Kidney (tissue), 14 donors: Measurements from ENCODE around the gene ATXN10. TPM values are rescaled to one million over a fixed set of nuclear protein-coding genes. Genes with fewer than 3 reads are reported as not detected.

Experiments used
- DNase-seq, 5 donors: peaks; one replicate each; pipeline ENCODE4 v3.0.0-alpha.2; 2013 to 2020
- FAIRE-seq: peaks from 2 replicates; lab custom pipeline; 2012; peaks lifted over from hg19 to GRCh38; lab: Jason Lieb, UNC
- H3K27ac ChIP-seq, 2 donors: one replicate each; pipeline ENCODE4 v1.7.0; 2013; ENCODE audit warnings: low read depth in 2 of 2, low read length in 2 of 2, inconsistent platforms in 1 of 2
- H3K27me3 ChIP-seq: one replicate; pipeline ENCODE4 v1.7.1; 2013; ENCODE audit warnings: low read length, inconsistent platforms; ENCODE audit not compliant: control insufficient read depth, insufficient read depth
- H3K36me3 ChIP-seq, 3 donors: one replicate each; pipeline versions ENCODE4 v1.7.0 to v1.7.1; 2013; ENCODE audit warnings: low read length in 3 of 3, control low read depth in 1 of 3, inconsistent platforms in 1 of 3; ENCODE audit not compliant: insufficient read depth in 3 of 3, control insufficient read depth in 2 of 3
- H3K4me1 ChIP-seq, 3 donors: one replicate each; pipeline versions ENCODE4 v1.7.0 to v1.7.1; 2013; ENCODE audit warnings: low read length in 3 of 3, inconsistent platforms in 1 of 3, low read depth in 1 of 3; ENCODE audit not compliant: control insufficient read depth in 2 of 3, insufficient read depth in 2 of 3
- H3K4me3 ChIP-seq, 3 donors: one replicate each; pipeline versions ENCODE4 v1.7.0 to v1.8.1; 2013; ENCODE audit warnings: low read length in 3 of 3, control low read depth in 1 of 3, inconsistent platforms in 1 of 3
- H3K9ac ChIP-seq, 3 donors: one replicate each; pipeline versions ENCODE4 v1.7.0 to v1.7.1; 2013; ENCODE audit warnings: low read length in 3 of 3, control low read depth in 1 of 3, inconsistent platforms in 1 of 3
- H3K9me3 ChIP-seq, 3 donors: one replicate each; pipeline versions ENCODE4 v1.7.0 to v1.7.1; 2013; ENCODE audit warnings: low read length in 3 of 3, control low read depth in 1 of 3, inconsistent platforms in 1 of 3; ENCODE audit not compliant: control insufficient read depth in 2 of 3, insufficient read depth in 1 of 3
- CTCF ChIP-seq: IDR thresholded peaks from 3 replicates; pipeline ENCODE4 v1.5.1; 2012; ENCODE audit warnings: mild to moderate bottlenecking, moderate library complexity, borderline replicate concordance; ENCODE audit not compliant: insufficient read depth; ENCODE audit errors: extremely low read depth
- intact Hi-C: fragments of 100-400 bp; cut with DNase I; formaldehyde crosslinking; loops from one replicate; pipeline ENCODE4 v1.11.1; 2022
- polyA plus RNA-seq: library from polyadenylated mRNA; stranded (reverse); fragments of 350-450 nt; fragmentation: Illumina TruSeq; extraction: RNeasy Lipid Tissue Mini Kit (QIAGEN cat#74804); gene quantifications from one replicate; pipeline ENCODE4 v1.2.3, GENCODE V29; 2014; ENCODE audit warnings: low read depth, low replicate concordance; ENCODE audit not compliant: insufficient read depth
- total RNA-seq: library from RNA; stranded (reverse); fragmentation: NEBNext Ultra II Directional; extraction: Animal tissue kit (Norgen Biotek cat#: 25700); gene quantifications from one replicate; pipeline ENCODE4 v1.2.1, GENCODE V29; 2021
- donor health status: control.
- donor health status: control.
- donor health status: control.
- donor health status: control.
- donor health status: control.
- donor health status: DM: yes; HTN: yes; CAD: no.
- donor health status: Normal renal cell carcinoma (clear cell type).

Gene ATXN10
- total and polyA plus RNA-seq, 2 donors from 2014 or later = 121 to 142 TPM

- Histone ChIP-seq H3K4me3 (no peak overlapping the region), H3K27me3 (no peaks in the 10 kb centered on the region), H3K36me3 (no peaks in the 10 kb centered on the region), H3K9ac (no peak overlapping the region), H3K27ac (no peak overlapping the region), H3K4me1 (no peaks in the 10 kb centered on the region), H3K9me3 (no peaks in the 10 kb centered on the region)
- no peak for TF ChIP-seq CTCF
- DNase-seq = no peak
- intact Hi-C loops = no loop called here
- FAIRE-seq = no peak
These were observed 20.9 kb upstream of the ATXN10 start for GRCh38 chr22:45650721-45651120.

- H3K27ac ChIP-seq = no peak overlapping the region
- H3K4me3 ChIP-seq = no peak overlapping the region
- H3K9me3 ChIP-seq = no peaks in the 10 kb centered on the region
- no peak overlapping the region for H3K9ac ChIP-seq
- DNase-seq (no peak), FAIRE-seq (no peak)
- H3K4me1 ChIP-seq = no peaks in the 10 kb centered on the region
- no peak for TF ChIP-seq CTCF
- no peaks in the 10 kb centered on the region for H3K27me3 ChIP-seq
- H3K36me3 ChIP-seq = no peaks in the 10 kb centered on the region
- intact Hi-C loops = no loop called here
These were observed 19.6 kb upstream of the ATXN10 start for GRCh38 chr22:45651931-45652528.

GRCh38 chr22:45656577-45656976 lies 15.1 kb upstream of the ATXN10 start:
- Histone ChIP-seq H3K36me3 (no peaks in the 10 kb centered on the region), H3K9me3 (no peaks in the 10 kb centered on the region), H3K27ac (no peak overlapping the region), H3K27me3 (no peaks in the 10 kb centered on the region), H3K4me3 (no peak overlapping the region), H3K4me1 (no peaks in the 10 kb centered on the region), H3K9ac (no peak overlapping the region)
- TF ChIP-seq CTCF = no peak
- FAIRE-seq = no peak
- no peak for DNase-seq
- intact Hi-C loops = no loop called here

GRCh38 chr22:45657701-45658100 lies 13.9 kb upstream of the ATXN10 start:
- no peak for FAIRE-seq
- intact Hi-C loops = no loop called here
- TF ChIP-seq CTCF = no peak

More at GRCh38 chr22:45657701-45658100, 13.9 kb upstream of the ATXN10 start:
- Histone ChIP-seq H3K27me3 (no peaks in the 10 kb centered on the region), H3K9me3 (peaks cover 0 to 3% (median 0%) of the 10 kb centered on the region in 3 donors), H3K4me1 (no peaks in the 10 kb centered on the region), H3K36me3 (no peaks in the 10 kb centered on the region), H3K9ac (no peak overlapping the region), H3K27ac (no peak overlapping the region), H3K4me3 (no peak overlapping the region)
- no peak for DNase-seq
